ENCODE data around the gene TP53.

Gene TP53

DNA sequence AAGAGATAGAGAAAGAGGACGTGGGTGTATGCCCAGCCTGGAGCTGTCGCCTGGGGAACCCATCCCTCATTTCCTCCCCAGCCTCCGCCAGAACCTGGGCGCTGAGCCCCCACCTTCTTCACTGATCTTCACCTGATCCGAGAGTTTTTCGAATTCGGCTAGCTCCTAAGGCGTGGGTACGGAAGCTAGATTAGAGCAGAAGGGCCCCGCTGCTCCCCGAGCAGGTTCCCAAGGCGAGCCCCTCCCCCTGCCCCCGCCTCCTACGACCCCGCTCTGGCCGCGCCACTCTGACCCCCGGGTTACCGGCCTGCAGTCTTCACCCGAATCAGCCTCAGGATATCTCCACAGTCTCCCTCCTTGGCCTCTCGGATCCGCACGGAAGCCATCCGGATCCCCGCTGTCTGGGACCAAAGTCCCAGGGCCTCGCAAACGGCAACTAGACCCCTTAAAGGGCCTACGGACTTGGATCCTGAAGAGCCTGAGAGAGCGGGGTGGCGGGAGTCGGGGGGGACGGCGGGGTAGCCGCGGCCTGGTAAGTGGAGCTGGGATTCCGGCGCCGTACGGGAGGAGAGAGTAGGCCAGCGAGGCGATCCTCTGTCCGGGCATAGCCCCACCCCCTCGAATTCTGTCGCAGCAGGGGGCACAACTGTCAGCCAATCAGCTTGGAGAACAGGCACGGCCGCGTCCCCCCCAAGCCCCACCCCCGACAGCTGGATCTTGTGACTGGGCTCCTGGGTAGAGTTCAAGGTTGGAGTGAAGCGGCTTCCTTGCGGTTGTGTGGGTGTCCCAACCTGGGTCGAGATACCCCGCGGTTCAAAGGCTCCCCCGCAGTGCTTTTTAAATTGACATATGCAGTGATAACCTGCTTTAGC lies 59.8 kb downstream of the TP53 start, which contains the start of gene SAT2 (continued):
- TF ChIP-seq ZNF10 (tag by site-specific recombination; IDR thresholded peaks at IDR 0.05): 0 out of 2 replicates have a peak, but pooled peaks have one; percentile 18
- no peak for TF ChIP-seq ZNF473 (tag by site-specific recombination; IDR thresholded peaks at IDR 0.05)
- no peak for TF ChIP-seq FEZF1 (tag by site-specific recombination; IDR thresholded peaks at IDR 0.05)
- peak; percentile 66 for TF ChIP-seq KLF16 (tag by site-specific recombination; IDR thresholded peaks at IDR 0.05)
- no peak for TF ChIP-seq ZNF223 (tag by site-specific recombination; IDR thresholded peaks at IDR 0.05)
- no peak for TF ChIP-seq ZNF350 (tag by site-specific recombination; IDR thresholded peaks at IDR 0.05)
- TF ChIP-seq KLF1 (tag by site-specific recombination; IDR thresholded peaks at IDR 0.05): no peak
- no peak for TF ChIP-seq ZNF354C (tag by site-specific recombination; IDR thresholded peaks at IDR 0.05; ENCODE audit: borderline replicate concordance, low read depth)
- TF ChIP-seq ZSCAN18 (tag by site-specific recombination; IDR thresholded peaks at IDR 0.05): no peak
- TF ChIP-seq ZNF394 (tag by site-specific recombination; IDR thresholded peaks at IDR 0.05; ENCODE audit: borderline replicate concordance): 0 out of 2 replicates have a peak, but pooled peaks have one; percentile 26
- TF ChIP-seq OVOL3 (tag by site-specific recombination; IDR thresholded peaks at IDR 0.05): no peak
- TF ChIP-seq ZNF37A (tag by site-specific recombination; IDR thresholded peaks at IDR 0.05): peak; percentile 86
- TF ChIP-seq ZNF433 (tag by site-specific recombination; IDR thresholded peaks at IDR 0.05; ENCODE audit: low read depth): no peak
- TF ChIP-seq ZNF510 (tag by site-specific recombination; IDR thresholded peaks at IDR 0.05; ENCODE audit: insufficient replicate concordance): no peak
- TF ChIP-seq BCL6B (tag by site-specific recombination; IDR thresholded peaks at IDR 0.05): no peak
- TF ChIP-seq, protein P1, sequence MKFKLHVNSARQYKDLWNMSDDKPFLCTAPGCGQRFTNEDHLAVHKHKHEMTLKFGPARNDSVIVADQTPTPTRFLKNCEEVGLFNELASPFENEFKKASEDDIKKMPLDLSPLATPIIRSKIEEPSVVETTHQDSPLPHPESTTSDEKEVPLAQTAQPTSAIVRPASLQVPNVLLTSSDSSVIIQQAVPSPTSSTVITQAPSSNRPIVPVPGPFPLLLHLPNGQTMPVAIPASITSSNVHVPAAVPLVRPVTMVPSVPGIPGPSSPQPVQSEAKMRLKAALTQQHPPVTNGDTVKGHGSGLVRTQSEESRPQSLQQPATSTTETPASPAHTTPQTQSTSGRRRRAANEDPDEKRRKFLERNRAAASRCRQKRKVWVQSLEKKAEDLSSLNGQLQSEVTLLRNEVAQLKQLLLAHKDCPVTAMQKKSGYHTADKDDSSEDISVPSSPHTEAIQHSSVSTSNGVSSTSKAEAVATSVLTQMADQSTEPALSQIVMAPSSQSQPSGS (tag by site-specific recombination; IDR thresholded peaks at IDR 0.05; ENCODE audit: low read depth): no peak
- TF ChIP-seq, protein P2, sequence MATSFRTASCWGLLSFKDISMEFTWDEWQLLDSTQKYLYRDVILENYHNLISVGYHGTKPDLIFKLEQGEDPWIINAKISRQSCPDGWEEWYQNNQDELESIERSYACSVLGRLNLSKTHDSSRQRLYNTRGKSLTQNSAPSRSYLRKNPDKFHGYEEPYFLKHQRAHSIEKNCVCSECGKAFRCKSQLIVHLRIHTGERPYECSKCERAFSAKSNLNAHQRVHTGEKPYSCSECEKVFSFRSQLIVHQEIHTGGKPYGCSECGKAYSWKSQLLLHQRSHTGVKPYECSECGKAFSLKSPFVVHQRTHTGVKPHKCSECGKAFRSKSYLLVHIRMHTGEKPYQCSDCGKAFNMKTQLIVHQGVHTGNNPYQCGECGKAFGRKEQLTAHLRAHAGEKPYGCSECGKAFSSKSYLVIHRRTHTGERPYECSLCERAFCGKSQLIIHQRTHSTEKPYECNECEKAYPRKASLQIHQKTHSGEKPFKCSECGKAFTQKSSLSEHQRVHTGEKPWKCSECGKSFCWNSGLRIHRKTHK (tag by site-specific recombination; IDR thresholded peaks at IDR 0.05): no peak
- no peak for TF ChIP-seq ZFP37 (tag by site-specific recombination; IDR thresholded peaks at IDR 0.05)
- TF ChIP-seq, protein P3, sequence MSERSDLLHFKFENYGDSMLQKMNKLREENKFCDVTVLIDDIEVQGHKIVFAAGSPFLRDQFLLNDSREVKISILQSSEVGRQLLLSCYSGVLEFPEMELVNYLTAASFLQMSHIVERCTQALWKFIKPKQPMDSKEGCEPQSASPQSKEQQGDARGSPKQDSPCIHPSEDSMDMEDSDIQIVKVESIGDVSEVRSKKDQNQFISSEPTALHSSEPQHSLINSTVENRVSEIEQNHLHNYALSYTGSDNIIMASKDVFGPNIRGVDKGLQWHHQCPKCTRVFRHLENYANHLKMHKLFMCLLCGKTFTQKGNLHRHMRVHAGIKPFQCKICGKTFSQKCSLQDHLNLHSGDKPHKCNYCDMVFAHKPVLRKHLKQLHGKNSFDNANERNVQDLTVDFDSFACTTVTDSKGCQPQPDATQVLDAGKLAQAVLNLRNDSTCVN (tag by site-specific recombination; optimal IDR thresholded peaks at IDR 0.05): peak; percentile 24
- peak; percentile 84 for TF ChIP-seq KLF10 (tag by site-specific recombination; IDR thresholded peaks at IDR 0.05)
- no peak for TF ChIP-seq ZNF274 (IDR thresholded peaks at IDR 0.05; ENCODE audit: low read length)
- no peak for TF ChIP-seq ZNF274 (tag by site-specific recombination; IDR thresholded peaks at IDR 0.05; ENCODE audit: borderline replicate concordance)
- TF ChIP-seq ZNF19 (tag by site-specific recombination; IDR thresholded peaks at IDR 0.05; ENCODE audit: low read depth): no peak
- TF ChIP-seq ZNF521 (tag by site-specific recombination; IDR thresholded peaks at IDR 0.05): no peak
- TF ChIP-seq ZBTB48 (tag by site-specific recombination; IDR thresholded peaks at IDR 0.05): peak; percentile 49; the same call in 1 of the 2 replicates
- TF ChIP-seq ZNF514 (tag by site-specific recombination; IDR thresholded peaks at IDR 0.05): no peak
- TF ChIP-seq, protein P4, sequence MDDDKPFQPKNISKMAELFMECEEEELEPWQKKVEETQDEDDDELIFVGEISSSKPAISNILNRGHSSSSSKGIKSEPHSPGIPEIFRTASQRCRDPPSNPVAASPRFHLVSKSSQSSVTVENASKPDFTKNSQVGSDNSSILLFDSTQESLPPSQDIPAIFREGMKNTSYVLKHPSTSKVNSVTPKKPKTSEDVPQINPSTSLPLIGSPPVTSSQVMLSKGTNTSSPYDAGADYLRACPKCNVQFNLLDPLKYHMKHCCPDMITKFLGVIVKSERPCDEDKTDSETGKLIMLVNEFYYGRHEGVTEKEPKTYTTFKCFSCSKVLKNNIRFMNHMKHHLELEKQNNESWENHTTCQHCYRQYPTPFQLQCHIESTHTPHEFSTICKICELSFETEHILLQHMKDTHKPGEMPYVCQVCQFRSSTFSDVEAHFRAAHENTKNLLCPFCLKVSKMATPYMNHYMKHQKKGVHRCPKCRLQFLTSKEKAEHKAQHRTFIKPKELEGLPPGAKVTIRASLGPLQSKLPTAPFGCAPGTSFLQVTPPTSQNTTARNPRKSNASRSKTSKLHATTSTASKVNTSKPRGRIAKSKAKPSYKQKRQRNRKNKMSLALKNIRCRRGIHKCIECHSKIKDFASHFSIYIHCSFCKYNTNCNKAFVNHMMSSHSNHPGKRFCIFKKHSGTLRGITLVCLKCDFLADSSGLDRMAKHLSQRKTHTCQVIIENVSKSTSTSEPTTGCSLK (tag by site-specific recombination; IDR thresholded peaks at IDR 0.05): no peak
- no peak for TF ChIP-seq ZNF2 (tag by site-specific recombination; IDR thresholded peaks at IDR 0.05)
- TF ChIP-seq ZNF157 (tag by site-specific recombination; IDR thresholded peaks at IDR 0.05): no peak
- no peak for TF ChIP-seq ZNF155 (tag by site-specific recombination; IDR thresholded peaks at IDR 0.05)
- no peak for TF ChIP-seq ZNF24 (tag by site-specific recombination; IDR thresholded peaks at IDR 0.05)
- no peak for TF ChIP-seq TRIM28 (IDR thresholded peaks at IDR 0.05; ENCODE audit: borderline replicate concordance, low read length)
